IMR-90 (cell line): ENCODE results near the gene BSND. TPM values are rescaled to one million over a fixed set of nuclear protein-coding genes. Genes with fewer than 3 reads are reported as not detected.

Experiments
- ATAC-seq: fragments of 200-7000 bp; cut with Tn5 transposase; 2 replicates; pipeline ENCODE4 v1.9.1; 2020; ENCODE audit warnings: low read depth, mild to moderate bottlenecking, moderate library complexity
- BruUV-seq: library from RNA; stranded (reverse); fragments of 400-500 nt; replicated peaks from 2 replicates; lab custom pipeline; 2021; lab: Mats Ljungman, UMichigan
- CTCF ChIA-PET: fragments of 300-600 bp; formaldehyde crosslinking; extraction: SDS; loops from one replicate; lab custom pipeline; 2021; ENCODE audit warnings: antibody characterized with exemption; lab: Yijun Ruan, JAX
- POLR2A ChIA-PET: fragments of 300-600 bp; sonication (Branson Sonifier 250); formaldehyde crosslinking; loops from one replicate; lab custom pipeline; 2022; ENCODE audit warnings: antibody characterized with exemption; ENCODE audit not compliant: unreplicated experiment; lab: Charles Lee
- DNase-seq: peaks from one replicate; pipeline ENCODE4 v3.0.0; 2013
- H2AFZ ChIP-seq: replicated peaks from 2 replicates; pipeline ENCODE3; 2013; ENCODE audit warnings: low read length, mild to moderate bottlenecking; ENCODE audit not compliant: poor library complexity
- H2AK5ac ChIP-seq: 2 replicates; pipeline ENCODE4 v1.6.1; 2013; ENCODE audit warnings: low read depth, low read length, inconsistent platforms
- H2AK9ac ChIP-seq: replicated peaks from 2 replicates; pipeline ENCODE3; 2013; ENCODE audit warnings: mild to moderate bottlenecking, low read depth, low read length, moderate library complexity; ENCODE audit not compliant: poor library complexity
- H2BK120ac ChIP-seq: 2 replicates; pipeline ENCODE4 v1.6.1; 2013; ENCODE audit warnings: low read depth, low read length, inconsistent platforms
- H2BK15ac ChIP-seq: 3 replicates; pipeline ENCODE4 v1.6.1; 2013; ENCODE audit warnings: low read depth, low read length, inconsistent platforms
- H2BK20ac ChIP-seq: 2 replicates; pipeline ENCODE4 v1.6.1; 2013; ENCODE audit warnings: low read depth, mild to moderate bottlenecking, inconsistent platforms, low read length, moderate library complexity
- H2BK5ac ChIP-seq: 2 replicates; pipeline ENCODE4 v1.6.1; 2013; ENCODE audit warnings: mild to moderate bottlenecking, low read depth, low read length, inconsistent platforms; ENCODE audit not compliant: poor library complexity, severe bottlenecking
- H3K14ac ChIP-seq: replicated peaks from 2 replicates; pipeline ENCODE4 v1.6.1; 2013; ENCODE audit warnings: low read depth, low read length, inconsistent platforms
- H3K18ac ChIP-seq: 2 replicates; pipeline ENCODE4 v1.6.1; 2013; ENCODE audit warnings: low read depth, low read length, control low read depth
- H3K23ac ChIP-seq: 2 replicates; pipeline ENCODE4 v1.6.1; 2013; ENCODE audit warnings: low read depth, low read length, inconsistent platforms
- H3K27ac ChIP-seq: 2 replicates; pipeline ENCODE4 v1.5.1; 2013; ENCODE audit warnings: mild to moderate bottlenecking, control low read depth, low read length; ENCODE audit not compliant: insufficient read depth
- H3K27me3 ChIP-seq: 2 replicates; pipeline ENCODE4 v1.6.1; 2013; ENCODE audit warnings: low read length; ENCODE audit not compliant: control insufficient read depth, insufficient read depth
- H3K36me3 ChIP-seq: 2 replicates; pipeline ENCODE4 v1.6.1; 2013; ENCODE audit warnings: low read length, mixed read lengths; ENCODE audit not compliant: control insufficient read depth, insufficient read depth
- H3K4ac ChIP-seq: 2 replicates; pipeline ENCODE4 v1.6.1; 2013; ENCODE audit warnings: low read depth, low read length, inconsistent platforms
- H3K4me1 ChIP-seq: 2 replicates; pipeline ENCODE4 v1.6.1; 2013; ENCODE audit warnings: low read length, mixed read lengths; ENCODE audit not compliant: control insufficient read depth, insufficient read depth
- H3K4me2 ChIP-seq: 2 replicates; pipeline ENCODE4 v1.6.1; 2013; ENCODE audit warnings: low read depth, mild to moderate bottlenecking, control low read depth, low read length, moderate library complexity
- H3K4me3 ChIP-seq: 2 replicates; pipeline ENCODE4 v1.5.1; 2013; ENCODE audit warnings: low read depth, mild to moderate bottlenecking, control low read depth, low read length, moderate library complexity; ENCODE audit not compliant: insufficient read depth
- H3K56ac ChIP-seq: 2 replicates; pipeline ENCODE4 v1.6.1; 2013; ENCODE audit warnings: low read length, inconsistent platforms; ENCODE audit not compliant: insufficient read depth; ENCODE audit errors: extremely low read depth
- H3K79me1 ChIP-seq, 2 experiments: 2 replicates each; pipeline ENCODE4 v1.6.1; 2013; ENCODE audit warnings: low read length in 2 of 2, inconsistent platforms in 1 of 2, low read depth in 1 of 2
- H3K9ac ChIP-seq: 2 replicates; pipeline ENCODE4 v1.6.1; 2013; ENCODE audit warnings: low read depth, low read length, control low read depth
- H3K9me1 ChIP-seq: 2 replicates; pipeline ENCODE4 v1.6.1; 2013; ENCODE audit warnings: low read length, inconsistent platforms; ENCODE audit not compliant: insufficient read depth
- H3K9me3 ChIP-seq: 2 replicates; pipeline ENCODE4 v1.6.1; 2013; ENCODE audit warnings: low read length; ENCODE audit not compliant: control insufficient read depth, insufficient read depth
- H4K20me1 ChIP-seq: 2 replicates; pipeline ENCODE4 v1.6.1; 2013; ENCODE audit warnings: low read length, inconsistent platforms; ENCODE audit not compliant: insufficient read depth
- H4K5ac ChIP-seq: 2 replicates; pipeline ENCODE4 v1.6.1; 2013; ENCODE audit warnings: mild to moderate bottlenecking, low read depth, low read length, control low read depth
- H4K8ac ChIP-seq, 2 experiments: 2 replicates each; pipeline ENCODE4 v1.6.1; 2013; ENCODE audit warnings: low read depth in 2 of 2, low read length in 2 of 2, control low read depth in 1 of 2, inconsistent platforms in 1 of 2
- H4K91ac ChIP-seq: 2 replicates; pipeline ENCODE4 v1.6.1; 2013; ENCODE audit warnings: low read depth, low read length, inconsistent platforms; ENCODE audit not compliant: insufficient read depth
- BHLHE40 ChIP-seq: fragments of 150-350 bp; IDR thresholded peaks from 2 replicates; pipeline ENCODE4 v1.6.1; 2016; ENCODE audit warnings: mild to moderate bottlenecking, low read depth, low read length
- CEBPB ChIP-seq: IDR thresholded peaks from 2 replicates; pipeline ENCODE4 v1.6.1; 2012; ENCODE audit warnings: low read depth, low read length, improper control_type of control experiment
- CHD1 ChIP-seq: IDR thresholded peaks from 2 replicates; pipeline ENCODE4 v1.6.1; 2012; ENCODE audit warnings: low read depth, low read length, improper control_type of control experiment
- ELK1 ChIP-seq: fragments of 150-350 bp; IDR thresholded peaks from 2 replicates; pipeline ENCODE4 v1.6.1; 2016; ENCODE audit warnings: low read depth, mild to moderate bottlenecking, low read length, moderate library complexity, borderline replicate concordance
- FOS ChIP-seq: fragments of 150-350 bp; IDR thresholded peaks from 2 replicates; pipeline ENCODE4 v1.6.1; 2016; ENCODE audit warnings: low read depth, low read length
- MAFK ChIP-seq: IDR thresholded peaks from 2 replicates; pipeline ENCODE4 v1.6.1; 2012; ENCODE audit warnings: low read depth, low read length, improper control_type of control experiment
- MAZ ChIP-seq: IDR thresholded peaks from 2 replicates; pipeline ENCODE4 v1.6.1; 2012; ENCODE audit warnings: low read depth, mild to moderate bottlenecking, low read length, improper control_type of control experiment, moderate library complexity, borderline replicate concordance
- MXI1 ChIP-seq: IDR thresholded peaks from 2 replicates; pipeline ENCODE4 v1.6.1; 2012; ENCODE audit warnings: low read depth, mild to moderate bottlenecking, low read length, moderate library complexity, borderline replicate concordance
- NFE2L2 ChIP-seq: fragments of 150-350 bp; IDR thresholded peaks from 2 replicates; pipeline ENCODE4 v1.6.1; 2016; ENCODE audit warnings: low read depth, mild to moderate bottlenecking, low read length
- RAD21 ChIP-seq: IDR thresholded peaks from 2 replicates; pipeline ENCODE4 v1.6.1; 2012; ENCODE audit warnings: low read length, improper control_type of control experiment
- RCOR1 ChIP-seq: IDR thresholded peaks from 2 replicates; pipeline ENCODE4 v1.6.1; 2012; ENCODE audit warnings: mild to moderate bottlenecking, low read length, improper control_type of control experiment; ENCODE audit not compliant: insufficient replicate concordance
- RFX5 ChIP-seq: IDR thresholded peaks from 2 replicates; pipeline ENCODE4 v1.8.0; 2012; ENCODE audit warnings: low read depth, mild to moderate bottlenecking, low read length, moderate library complexity
- SMC3 ChIP-seq: fragments of 150-350 bp; IDR thresholded peaks from 2 replicates; pipeline ENCODE4 v1.6.1; 2016; ENCODE audit warnings: low read depth, mild to moderate bottlenecking, antibody characterized with exemption, low read length, moderate library complexity
- USF2 ChIP-seq: fragments of 150-350 bp; IDR thresholded peaks from 2 replicates; pipeline ENCODE4 v1.6.1; 2017; ENCODE audit warnings: mild to moderate bottlenecking, antibody characterized with exemption, low read length, low read depth
- WGBS, 2 experiments: methylation state at CpG; one replicate each; pipeline versions ENCODE4 v1.1.5 to v1.1.7; 2013; ENCODE audit warnings: missing lambda C conversion rate in 2 of 2; ENCODE audit not compliant: insufficient read length in 1 of 2; ENCODE audit errors: extremely low coverage in 2 of 2; 5-methylcytosine and 5-hydroxymethylcytosine counted together
- dilution Hi-C: fragments of 300-500 bp; cut with HindIII; formaldehyde crosslinking; loops from one replicate; pipeline ENCODE4 v1.14.3; 2018; ENCODE audit warnings: low sequenced_read_pairs; ENCODE audit not compliant: unreplicated experiment
- in situ Hi-C: fragments of 300-500 bp; cut with MboI; formaldehyde crosslinking; loops from 3 replicates; pipeline ENCODE4 v1.14.3; 2019; ENCODE audit warnings: low sequenced_read_pairs, inconsistent platforms, mixed read lengths
- intact Hi-C: fragments of 100-400 bp; cut with micrococcal nuclease; formaldehyde crosslinking; loops from 2 replicates; pipeline ENCODE4 v1.10.0; 2022
- polyA plus RNA-seq, 3 experiments: library from polyadenylated mRNA; depleted of rRNA; stranded (reverse); fragments of >200 nt; gene quantifications; 2 replicates each; pipeline ENCODE4 v1.2.3, GENCODE V29; 2012; ENCODE audit warnings: low replicate concordance in 1 of 3
- total RNA-seq: library from RNA; depleted of rRNA; stranded (reverse); fragments of >200 nt; gene quantifications from 2 replicates; pipeline ENCODE4 v1.2.3, GENCODE V29; 2012
- TF ChIP-seq, protein P1 (sequence below): conservative IDR thresholded peaks from 2 replicates; pipeline ENCODE4 v1.5.1; 2012; ENCODE audit warnings: mild to moderate bottlenecking, low read depth, low read length, improper control_type of control experiment

The BSND gene
- total and polyA plus RNA-seq, 2 of the 4 experiments (the other 2 are of a cell fraction) = not detected

GRCh38 chr1:54955359-54955758 lies 43.4 kb upstream of the BSND start:
- no peak overlapping the region for H3K4ac ChIP-seq
- dilution Hi-C loops (no loop called here), intact Hi-C loops (no loop called here), in situ Hi-C loops (no loop called here)
- H3K9me3 ChIP-seq = peaks cover 5% of the 10 kb centered on the region
- no peak overlapping the region for H3K4me2 ChIP-seq
- H4K91ac ChIP-seq = no peak overlapping the region
- no peak for ATAC-seq
- H2BK5ac ChIP-seq = no peak overlapping the region
- H4K5ac ChIP-seq = no peak overlapping the region
- no peak overlapping the region for H2BK15ac ChIP-seq
- H3K79me1 ChIP-seq = no peaks in the 10 kb centered on the region
- POLR2A ChIA-PET = no interaction called here
- no peak overlapping the region for H3K56ac ChIP-seq
- H3K23ac ChIP-seq = no peak overlapping the region
- H2BK120ac ChIP-seq = no peak overlapping the region
- H2AK5ac ChIP-seq = no peak overlapping the region
- no peak overlapping the region for H2BK20ac ChIP-seq
- no peak overlapping the region for H3K9ac ChIP-seq
- 0 out of 2 replicates have a peak, but pooled peaks cover 5% of the 10 kb centered on the region for H3K9me1 ChIP-seq
- peaks cover 6% of the 10 kb centered on the region for H3K4me1 ChIP-seq
- DNase-seq = peak; percentile 48
- no TSS peak for BruUV-seq
- no peaks in the 10 kb centered on the region for H3K27me3 ChIP-seq
- CTCF ChIA-PET = interaction anchor here (0.9 kb wide), 1 partner anchor 18 kb away, joined by 3 read pairs; no protein-coding TSS in a partner anchor
- no peaks in the 10 kb centered on the region; the same call in 1 of the 2 replicates for H4K20me1 ChIP-seq
- no peak overlapping the region for H4K8ac ChIP-seq
- no peaks in the 10 kb centered on the region for H3K36me3 ChIP-seq
- TF ChIP-seq MAZ (no peak), RFX5 (no peak), USF2 (no peak), CHD1 (no peak), MXI1 (no peak), MAFK (no peak), ELK1 (no peak), RCOR1 (no peak), RAD21 (no peak), BHLHE40 (no peak), NFE2L2 (no peak), FOS (no peak), SMC3 (no peak), CEBPB (no peak)
- TF ChIP-seq, protein P1, sequence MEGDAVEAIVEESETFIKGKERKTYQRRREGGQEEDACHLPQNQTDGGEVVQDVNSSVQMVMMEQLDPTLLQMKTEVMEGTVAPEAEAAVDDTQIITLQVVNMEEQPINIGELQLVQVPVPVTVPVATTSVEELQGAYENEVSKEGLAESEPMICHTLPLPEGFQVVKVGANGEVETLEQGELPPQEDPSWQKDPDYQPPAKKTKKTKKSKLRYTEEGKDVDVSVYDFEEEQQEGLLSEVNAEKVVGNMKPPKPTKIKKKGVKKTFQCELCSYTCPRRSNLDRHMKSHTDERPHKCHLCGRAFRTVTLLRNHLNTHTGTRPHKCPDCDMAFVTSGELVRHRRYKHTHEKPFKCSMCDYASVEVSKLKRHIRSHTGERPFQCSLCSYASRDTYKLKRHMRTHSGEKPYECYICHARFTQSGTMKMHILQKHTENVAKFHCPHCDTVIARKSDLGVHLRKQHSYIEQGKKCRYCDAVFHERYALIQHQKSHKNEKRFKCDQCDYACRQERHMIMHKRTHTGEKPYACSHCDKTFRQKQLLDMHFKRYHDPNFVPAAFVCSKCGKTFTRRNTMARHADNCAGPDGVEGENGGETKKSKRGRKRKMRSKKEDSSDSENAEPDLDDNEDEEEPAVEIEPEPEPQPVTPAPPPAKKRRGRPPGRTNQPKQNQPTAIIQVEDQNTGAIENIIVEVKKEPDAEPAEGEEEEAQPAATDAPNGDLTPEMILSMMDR = no peak
- peak overlapping the region; percentile 21 for H2AFZ ChIP-seq
- no CpG with 5 or more reads among the region's 1 CpG for WGBS, 2 experiments
- H3K27ac ChIP-seq = no peak overlapping the region
- no peak overlapping the region for H3K4me3 ChIP-seq
- no peak overlapping the region for H2AK9ac ChIP-seq
- no peak overlapping the region for H3K18ac ChIP-seq
- H3K14ac ChIP-seq = no peak overlapping the region
